ENCODE data around the gene AP3B1.

The AP3B1 gene

DNA sequence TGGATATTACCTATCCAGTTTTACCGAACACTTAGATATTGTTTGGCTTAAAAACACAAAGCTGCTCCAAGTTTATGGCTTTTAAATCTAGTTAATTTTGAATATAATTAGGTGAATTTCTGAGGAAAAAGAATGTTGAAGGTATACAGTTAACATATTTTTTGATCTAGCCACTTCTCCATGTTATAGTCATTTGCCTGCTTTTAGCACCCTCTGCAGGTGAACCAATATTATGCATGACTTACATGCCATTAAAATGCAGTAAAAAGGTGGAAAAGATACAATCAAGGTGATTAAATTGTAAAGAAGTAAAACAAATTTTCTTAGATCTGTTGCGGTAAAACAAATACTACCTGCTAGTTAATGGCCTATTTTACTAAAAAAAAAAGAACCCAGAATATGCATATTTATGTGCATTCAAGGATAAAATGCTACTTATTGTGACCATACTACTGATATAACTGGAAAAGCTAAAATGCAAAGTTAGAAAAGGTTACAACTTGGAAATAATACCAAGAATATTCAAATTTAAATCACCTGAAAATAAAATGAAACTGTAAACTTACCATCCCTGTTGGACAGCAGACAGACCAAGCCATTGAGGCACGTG lies 132.1 kb downstream of the AP3B1 start:
- DNase-seq (ENCODE audit: low read depth, low spot score), result peak; percentile 39

DNA sequence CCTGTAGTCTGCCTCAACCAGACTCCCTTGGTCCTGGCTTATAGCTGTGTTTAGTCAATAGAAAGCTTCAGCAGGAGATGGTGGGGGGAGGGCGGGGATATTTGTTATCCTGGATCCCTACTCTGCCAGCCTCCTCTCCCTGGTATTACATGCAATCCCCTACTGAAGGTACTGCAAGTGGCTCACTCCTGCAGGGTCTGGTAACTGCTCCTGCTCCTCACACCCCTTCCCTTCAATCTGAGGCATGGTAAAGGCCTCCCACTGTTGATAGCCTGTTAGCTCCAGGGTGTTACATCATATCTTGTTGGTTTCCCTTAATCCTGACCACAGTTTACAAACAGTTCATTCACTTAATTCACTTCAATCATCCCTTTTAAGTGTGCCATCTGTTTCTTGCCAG lies 137.5 kb downstream of the AP3B1 start:
- no peak for DNase-seq (ENCODE audit: low read depth, low spot score)

DNA sequence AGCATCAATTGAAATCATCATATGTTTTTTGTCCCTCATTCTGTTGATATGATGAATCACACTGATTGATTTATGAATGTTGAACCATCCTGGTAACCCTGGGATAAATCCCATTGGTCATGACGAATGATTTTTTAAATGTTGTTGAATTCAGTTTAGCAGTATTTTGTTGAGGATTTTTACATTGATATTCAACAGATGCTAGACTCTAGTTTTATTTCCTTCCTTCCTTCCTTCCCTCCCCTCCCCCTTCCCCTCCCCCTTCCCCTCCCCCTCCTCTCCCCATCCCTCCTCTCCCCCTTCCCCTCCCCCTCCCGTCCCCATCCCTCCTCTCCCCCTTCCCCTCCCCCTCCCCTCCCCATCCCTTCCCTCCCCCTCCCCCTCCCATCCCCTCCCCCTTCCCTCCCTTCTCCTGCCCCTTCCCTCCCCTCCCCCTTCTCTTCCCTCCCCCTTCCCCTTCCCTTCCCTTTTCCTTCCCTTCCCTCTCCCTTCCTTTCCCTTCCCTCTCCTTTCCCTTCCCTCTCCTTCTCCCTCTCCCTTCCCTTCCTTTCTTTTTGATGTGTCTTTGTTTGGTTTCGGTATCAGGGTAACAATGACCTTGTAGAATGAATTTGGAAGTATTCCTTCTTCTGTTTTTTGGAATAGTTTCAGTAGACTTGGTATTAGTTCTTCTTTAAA lies 142.8 kb downstream of the AP3B1 start:
- DNase-seq (ENCODE audit: low read depth, low spot score), result no peak

DNA sequence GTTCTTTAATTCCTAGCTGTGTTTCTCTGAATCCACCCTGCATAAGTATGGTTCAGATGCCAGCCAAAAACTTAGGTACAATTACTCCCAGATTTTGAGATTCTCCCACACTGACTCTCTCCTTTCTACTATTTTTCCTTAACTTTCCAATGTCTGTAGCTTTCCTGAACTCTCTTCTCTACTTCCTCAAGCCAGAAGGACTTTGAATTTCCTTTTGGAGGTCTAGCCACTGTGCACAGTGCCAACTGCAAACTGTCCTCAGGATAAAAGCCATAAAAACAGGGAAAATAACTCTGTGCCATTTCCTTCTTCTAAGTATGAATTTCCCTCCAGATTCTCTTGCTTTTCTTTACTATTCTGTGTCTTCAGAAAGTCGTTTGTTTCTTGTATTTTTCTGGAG lies 157.2 kb downstream of the AP3B1 start:
- no peak for DNase-seq (ENCODE audit: low read depth, low spot score)

GRCh38 chr5:78133423-78133822 lies 161.1 kb downstream of the AP3B1 start:
- DNase-seq (ENCODE audit: low read depth, low spot score), result no peak

GRCh38 chr5:78132507-78132906 lies 162.0 kb downstream of the AP3B1 start:
- no peak for DNase-seq (ENCODE audit: low read depth, low spot score)

GRCh38 chr5:78129597-78129996 lies 164.9 kb downstream of the AP3B1 start:
- DNase-seq (ENCODE audit: low read depth, low spot score), result no peak

DNA sequence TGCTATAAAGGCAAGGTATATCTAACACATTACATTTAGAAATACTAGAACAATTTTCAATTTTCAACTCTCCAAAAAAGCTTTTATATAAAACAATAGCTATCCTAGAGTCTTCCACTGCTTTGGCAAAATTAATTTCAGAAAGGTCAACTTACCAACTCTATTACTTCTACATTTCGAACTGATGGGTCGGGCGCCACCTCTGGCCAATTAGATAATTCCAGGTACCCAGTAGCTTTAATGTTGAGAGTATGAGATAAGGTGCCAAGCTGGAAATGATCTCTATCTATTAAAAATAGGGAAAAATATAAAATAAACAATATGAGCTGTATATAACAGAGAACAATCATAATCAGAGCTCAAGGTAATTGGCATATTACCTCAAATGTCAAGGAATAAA lies 166.6 kb downstream of the AP3B1 start:
- DNase-seq (ENCODE audit: low read depth, low spot score), result no peak

GRCh38 chr5:78126536-78126935 lies 168.0 kb downstream of the AP3B1 start:
- no peak for DNase-seq (ENCODE audit: low read depth, low spot score)

GRCh38 chr5:78116167-78116566 lies 178.3 kb downstream of the AP3B1 start:
- no peak for DNase-seq (ENCODE audit: low read depth, low spot score)

DNA sequence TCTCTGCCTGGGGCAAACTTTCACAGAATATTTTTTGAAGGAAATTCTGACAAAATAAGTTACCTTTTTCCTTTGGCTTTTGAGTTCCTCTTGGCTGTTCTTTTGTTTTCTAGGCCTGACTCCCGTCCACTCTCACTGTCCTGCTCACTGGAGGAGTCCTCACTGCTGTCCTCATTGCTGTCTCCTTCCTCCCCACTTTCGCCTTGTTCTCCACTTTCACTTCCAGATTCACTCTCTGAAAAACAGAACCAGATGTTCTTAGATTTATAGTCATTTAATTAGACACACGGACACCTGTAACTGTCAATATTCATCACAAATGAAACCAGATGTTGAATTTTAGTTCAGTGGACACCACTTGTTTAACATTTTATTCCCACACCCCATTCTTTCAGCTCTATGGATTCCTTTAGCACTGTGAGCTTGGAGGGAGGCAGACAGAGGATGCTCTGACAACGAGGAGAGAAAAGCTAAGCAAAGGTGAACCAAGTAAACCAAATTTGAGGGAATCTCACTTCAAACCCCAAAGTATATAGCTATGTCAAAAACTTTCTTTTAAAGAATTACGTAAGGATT lies 180.7 kb downstream of the AP3B1 start:
- no peak for DNase-seq (ENCODE audit: low read depth, low spot score)

DNA sequence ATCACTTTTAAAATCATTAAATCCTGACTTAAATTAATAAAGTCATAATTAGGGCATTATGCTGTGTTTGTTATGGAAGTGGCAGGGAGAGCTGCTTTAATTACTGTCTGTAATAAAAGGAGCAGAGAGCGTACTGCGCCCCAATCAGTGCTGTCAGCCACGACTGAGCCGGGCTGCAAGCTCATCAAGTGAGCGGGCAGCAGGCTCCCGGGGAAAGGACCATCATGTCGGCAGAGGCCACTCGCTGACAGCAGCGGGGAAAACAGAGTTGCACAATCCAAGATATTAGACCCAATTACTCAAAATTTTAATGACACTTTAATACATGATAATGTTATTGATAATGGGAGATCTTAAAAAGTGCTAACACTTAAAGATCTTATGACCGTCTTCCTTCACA lies 181.6 kb downstream of the AP3B1 start:
- DNase-seq (ENCODE audit: low read depth, low spot score), result no peak

- DNase-seq (ENCODE audit: low read depth, low spot score), result no peak
Observed at GRCh38 chr5:78109891-78110324, 184.6 kb downstream of the AP3B1 start.

GRCh38 chr5:78108564-78108963 lies 185.9 kb downstream of the AP3B1 start:
- DNase-seq (ENCODE audit: low read depth, low spot score), result no peak

GRCh38 chr5:78103232-78103918 lies 191.1 kb downstream of the AP3B1 start:
- DNase-seq (ENCODE audit: low read depth, low spot score), result no peak

GRCh38 chr5:78102500-78102899 lies 192.0 kb downstream of the AP3B1 start:
- no peak for DNase-seq (ENCODE audit: low read depth, low spot score)

DNA sequence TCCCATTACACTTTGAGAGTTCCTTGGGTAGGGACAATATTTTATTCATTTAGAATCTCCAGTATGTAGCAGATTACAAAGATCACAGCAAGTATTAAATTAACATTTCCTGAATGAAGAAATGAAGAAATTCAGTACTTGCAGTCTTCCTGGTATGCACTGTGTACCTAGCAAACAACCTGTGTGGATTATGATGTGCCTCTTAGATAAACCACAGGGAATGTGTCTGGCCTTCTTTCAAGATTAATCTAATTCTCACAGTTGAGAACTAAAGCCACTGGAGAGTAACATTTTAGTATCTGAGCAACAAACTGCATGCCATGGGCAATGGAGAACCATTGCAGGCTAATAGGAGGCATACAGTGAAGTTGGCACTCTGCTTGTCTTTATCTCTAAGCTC lies 199.4 kb downstream of the AP3B1 start:
- DNase-seq (ENCODE audit: low read depth, low spot score), result no peak

DNA sequence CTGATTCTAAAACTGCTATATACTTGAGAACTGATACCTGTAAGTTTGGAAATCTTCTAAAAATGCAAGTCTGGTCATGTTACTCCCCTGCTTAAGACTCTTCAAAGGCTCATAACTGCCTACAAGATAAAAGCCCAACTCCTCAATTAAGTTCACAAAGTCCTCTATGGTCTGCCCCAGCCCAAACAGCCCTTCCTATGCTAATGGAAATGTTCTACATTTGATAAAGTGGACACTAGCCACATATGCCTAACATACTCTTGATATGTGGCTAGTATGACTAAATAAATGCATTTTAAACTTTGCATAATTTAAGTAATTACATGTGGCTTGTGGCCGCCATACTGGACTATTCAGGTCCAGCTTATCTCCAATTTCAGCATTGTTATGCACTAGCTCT lies 204.5 kb downstream of the AP3B1 start:
- no peak for DNase-seq (ENCODE audit: low read depth, low spot score)

- DNase-seq (ENCODE audit: low read depth, low spot score), result no peak
Observed at GRCh38 chr5:78078858-78079257, 215.6 kb downstream of the AP3B1 start.

DNA sequence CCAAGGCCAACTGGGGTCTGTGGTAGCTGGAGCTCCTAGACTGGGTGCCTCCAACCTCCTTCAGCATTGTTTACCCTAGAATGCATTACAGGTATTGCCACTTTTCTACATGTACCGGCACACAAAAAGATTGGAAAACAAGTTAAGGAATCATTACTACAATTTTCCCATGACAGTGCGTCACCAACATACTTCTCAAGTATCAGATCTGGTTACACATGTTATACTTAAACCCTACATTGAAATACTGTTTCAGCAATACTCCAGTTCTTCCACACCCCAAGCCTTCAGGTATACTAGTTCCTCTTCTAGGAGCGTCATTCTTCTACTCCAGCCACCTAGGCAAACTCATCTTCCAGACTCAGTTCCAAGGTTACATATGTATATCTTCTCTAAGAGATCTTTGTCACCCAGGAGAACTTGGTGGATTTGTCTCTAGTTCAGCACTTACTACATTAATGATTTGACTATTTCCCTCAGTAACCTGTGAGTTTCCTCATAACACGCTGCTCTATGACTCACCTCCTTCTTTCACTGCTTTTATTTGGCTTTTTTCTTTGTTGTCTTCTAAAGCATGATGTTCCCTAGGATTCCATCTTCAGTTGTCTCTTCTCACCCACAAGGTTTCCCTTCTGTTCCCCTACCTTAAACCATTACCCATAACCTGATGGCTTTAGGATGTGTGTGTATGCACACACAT lies 217.0 kb downstream of the AP3B1 start:
- DNase-seq (ENCODE audit: low read depth, low spot score), result no peak

- DNase-seq (ENCODE audit: low read depth, low spot score), result no peak
Observed at GRCh38 chr5:78076351-78076750, 218.1 kb downstream of the AP3B1 start.

DNA sequence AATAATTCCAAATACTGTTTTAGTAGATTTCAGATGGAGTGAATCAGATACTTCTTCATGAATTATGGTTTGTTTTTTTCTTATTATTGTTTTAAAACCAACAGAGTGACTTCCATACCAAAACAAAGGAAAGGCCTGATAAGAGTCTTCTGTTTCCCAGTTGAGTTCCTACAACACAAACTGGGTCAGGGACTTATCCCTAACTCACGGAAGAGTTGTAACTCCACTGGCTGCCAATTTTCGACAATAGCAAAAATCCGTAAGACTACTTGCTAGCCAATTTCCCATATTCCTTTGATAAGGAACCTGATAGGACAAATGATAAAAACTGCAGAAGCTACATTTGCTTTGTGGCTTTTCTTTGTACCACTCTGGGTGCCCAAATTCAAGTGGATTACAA lies 219.2 kb downstream of the AP3B1 start:
- DNase-seq (ENCODE audit: low read depth, low spot score), result no peak
